Neural progenitor cell (in vitro differentiated cells): ENCODE measurements around the gene AJUBA. TPM values are rescaled to one million over a fixed set of nuclear protein-coding genes. Genes with fewer than 3 reads are reported as not detected.
"Not testable (repeated sequence)": the region's sequence is repeated elsewhere in the genome, so short reads cannot be mapped to it uniquely, and the experiment has no call there.

Experiments
- DNase-seq: peaks from one replicate; pipeline ENCODE4 v3.0.0-alpha.2; 2016; ENCODE audit warnings: low spot score
- H2AFZ ChIP-seq: fragments of 200-600 bp; sonication (generic); replicated peaks from 2 replicates; pipeline ENCODE4 v1.6.1; 2016; ENCODE audit warnings: antibody characterized with exemption
- H3F3A ChIP-seq: fragments of 200-600 bp; sonication (generic); 2 replicates; pipeline ENCODE4 v1.6.1; 2016; ENCODE audit warnings: antibody characterized with exemption, low read depth
- H3K27ac ChIP-seq: fragments of 200-600 bp; sonication (generic); 2 replicates; pipeline ENCODE4 v1.5.1; 2016; ENCODE audit warnings: mild to moderate bottlenecking
- H3K27me3 ChIP-seq: fragments of 200-600 bp; sonication (generic); 2 replicates; pipeline ENCODE4 v1.6.1; 2016; ENCODE audit warnings: mild to moderate bottlenecking, moderate library complexity
- H3K36me3 ChIP-seq: fragments of 200-600 bp; sonication (generic); 2 replicates; pipeline ENCODE4 v1.5.1; 2016
- H3K4me1 ChIP-seq: fragments of 200-600 bp; sonication (generic); 2 replicates; pipeline ENCODE4 v1.6.1; 2016; ENCODE audit warnings: mixed run types
- H3K4me2 ChIP-seq: fragments of 200-600 bp; sonication (generic); 2 replicates; pipeline ENCODE4 v1.6.1; 2016
- H3K4me3 ChIP-seq: fragments of 200-600 bp; sonication (generic); 2 replicates; pipeline ENCODE4 v1.5.1; 2016
- H3K79me2 ChIP-seq: fragments of 200-600 bp; sonication (generic); 2 replicates; pipeline ENCODE4 v1.6.1; 2016; ENCODE audit warnings: low read depth
- H3K9ac ChIP-seq: fragments of 200-600 bp; sonication (generic); 2 replicates; pipeline ENCODE4 v1.6.1; 2016
- H3K9me3 ChIP-seq: fragments of 200-600 bp; sonication (generic); 2 replicates; pipeline ENCODE4 v1.5.1; 2016; ENCODE audit warnings: low read depth
- H4K20me1 ChIP-seq: fragments of 200-600 bp; sonication (generic); 2 replicates; pipeline ENCODE4 v1.6.1; 2016; ENCODE audit warnings: low read depth
- H3K27ac Mint-ChIP-seq: 3 replicates; pipeline ENCODE4 v1.8.0; 2021; ENCODE audit warnings: mixed read lengths
- H3K27me3 Mint-ChIP-seq: 2 replicates; pipeline ENCODE4 v1.8.0; 2022; ENCODE audit warnings: low read depth, mild to moderate bottlenecking, inconsistent platforms, moderate library complexity, mixed read lengths; ENCODE audit not compliant: insufficient read depth
- H3K36me3 Mint-ChIP-seq: 3 replicates; pipeline ENCODE4 v1.8.0; 2021; ENCODE audit warnings: mixed read lengths
- H3K4me1 Mint-ChIP-seq: 3 replicates; pipeline ENCODE4 v1.8.0; 2021; ENCODE audit warnings: mixed read lengths
- H3K4me3 Mint-ChIP-seq: 3 replicates; pipeline ENCODE4 v1.8.0; 2021; ENCODE audit warnings: mild to moderate bottlenecking, moderate library complexity, mixed read lengths
- H3K9me3 Mint-ChIP-seq: 3 replicates; pipeline ENCODE4 v1.8.0; 2020; ENCODE audit warnings: mixed read lengths
- EZH2 ChIP-seq: fragments of 200-600 bp; sonication (generic); IDR thresholded peaks from 2 replicates; pipeline ENCODE4 v1.6.1; 2017; ENCODE audit warnings: antibody characterized with exemption, mild to moderate bottlenecking, moderate library complexity
- EZH2phosphoT487 ChIP-seq: fragments of 200-600 bp; sonication (generic); IDR thresholded peaks from 2 replicates; pipeline ENCODE4 v1.6.1; 2017; ENCODE audit warnings: antibody characterized with exemption
- total RNA-seq: library from RNA; depleted of rRNA; stranded (reverse); fragments of >200 nt; gene quantifications from 2 replicates; pipeline ENCODE4 v1.2.3, GENCODE V29; 2015; ENCODE audit warnings: low replicate concordance
- TF ChIP-seq, protein P1 (sequence below): fragments of 200-600 bp; sonication (generic); IDR thresholded peaks from 2 replicates; pipeline ENCODE4 v1.5.1; 2017; ENCODE audit warnings: antibody characterized with exemption, mild to moderate bottlenecking

The AJUBA gene
- total RNA-seq, 1 donor from 2014 or later: 99.6 TPM

DNA sequence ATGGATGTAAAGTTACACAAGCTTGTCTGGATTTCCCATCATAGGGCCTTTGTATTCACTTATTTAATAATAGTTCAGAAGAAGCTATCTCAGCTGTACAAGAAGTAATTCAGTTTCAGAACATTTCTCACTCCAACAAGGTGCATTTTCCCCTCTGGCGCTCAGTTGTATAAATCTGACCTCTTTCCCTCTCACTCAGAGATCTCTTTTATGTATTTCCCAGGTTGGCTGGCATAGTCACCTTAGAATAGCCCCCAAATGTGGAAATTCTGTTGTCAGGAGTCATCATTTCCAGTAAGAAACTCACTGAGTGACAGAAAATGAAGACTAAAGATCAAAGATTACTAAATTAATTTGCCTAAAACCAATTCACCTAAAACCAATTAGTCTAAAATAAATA, 11.2 kb downstream of the AJUBA start:
- Histone ChIP-seq H4K20me1 (peaks cover 40% of the 10 kb centered on the region), H3K79me2 (peaks cover 34% of the 10 kb centered on the region), H3K4me3 (no peak overlapping the region), H3F3A (peaks cover 91% of the 10 kb centered on the region), H3K27ac (no peak overlapping the region), H3K4me2 (no peak overlapping the region), H3K9me3 (no peaks in the 10 kb centered on the region), H3K27me3 (no peaks in the 10 kb centered on the region), H3K4me1 (peaks cover 14% of the 10 kb centered on the region), H3K9ac (no peak overlapping the region), H2AFZ (no peak overlapping the region), H3K36me3 (peaks cover 20% of the 10 kb centered on the region)
- H3K9me3 Mint-ChIP-seq: peaks cover 2% of the 10 kb centered on the region
- H3K36me3 Mint-ChIP-seq: peaks cover 42% of the 10 kb centered on the region
- TF ChIP-seq EZH2: no peak
- TF ChIP-seq, protein P1, sequence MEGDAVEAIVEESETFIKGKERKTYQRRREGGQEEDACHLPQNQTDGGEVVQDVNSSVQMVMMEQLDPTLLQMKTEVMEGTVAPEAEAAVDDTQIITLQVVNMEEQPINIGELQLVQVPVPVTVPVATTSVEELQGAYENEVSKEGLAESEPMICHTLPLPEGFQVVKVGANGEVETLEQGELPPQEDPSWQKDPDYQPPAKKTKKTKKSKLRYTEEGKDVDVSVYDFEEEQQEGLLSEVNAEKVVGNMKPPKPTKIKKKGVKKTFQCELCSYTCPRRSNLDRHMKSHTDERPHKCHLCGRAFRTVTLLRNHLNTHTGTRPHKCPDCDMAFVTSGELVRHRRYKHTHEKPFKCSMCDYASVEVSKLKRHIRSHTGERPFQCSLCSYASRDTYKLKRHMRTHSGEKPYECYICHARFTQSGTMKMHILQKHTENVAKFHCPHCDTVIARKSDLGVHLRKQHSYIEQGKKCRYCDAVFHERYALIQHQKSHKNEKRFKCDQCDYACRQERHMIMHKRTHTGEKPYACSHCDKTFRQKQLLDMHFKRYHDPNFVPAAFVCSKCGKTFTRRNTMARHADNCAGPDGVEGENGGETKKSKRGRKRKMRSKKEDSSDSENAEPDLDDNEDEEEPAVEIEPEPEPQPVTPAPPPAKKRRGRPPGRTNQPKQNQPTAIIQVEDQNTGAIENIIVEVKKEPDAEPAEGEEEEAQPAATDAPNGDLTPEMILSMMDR: no peak
- no peak for TF ChIP-seq EZH2phosphoT487
- H3K4me1 Mint-ChIP-seq: peaks cover 19% of the 10 kb centered on the region
- H3K4me3 Mint-ChIP-seq: no peak overlapping the region
- H3K27me3 Mint-ChIP-seq: peaks cover 9% of the 10 kb centered on the region
- no peak overlapping the region for H3K27ac Mint-ChIP-seq
- no peak for DNase-seq

DNA sequence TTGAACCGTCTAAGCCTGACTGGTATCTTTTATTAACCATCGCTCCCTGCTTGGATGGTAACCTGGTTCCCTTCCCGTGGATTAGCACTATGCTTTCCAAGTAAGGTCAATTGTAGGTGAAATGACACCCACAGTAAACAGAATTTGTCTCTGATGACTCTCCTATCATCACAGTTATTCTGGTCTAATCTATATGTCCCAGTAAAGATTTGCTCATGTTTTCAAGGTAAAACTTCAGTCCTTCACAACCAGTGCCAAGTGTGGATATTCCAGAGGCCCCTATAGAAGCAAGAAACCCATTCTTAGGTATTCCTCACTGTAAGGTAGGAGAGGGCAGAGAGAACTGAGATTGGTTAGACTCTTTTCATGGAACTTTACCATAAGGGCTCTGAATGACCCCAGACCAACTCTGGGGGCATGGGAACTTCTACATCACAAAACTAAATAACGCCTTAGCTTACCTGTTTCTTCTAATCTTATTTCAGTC, 15.5 kb downstream of the AJUBA start:
- Histone ChIP-seq H4K20me1 (no peaks in the 10 kb centered on the region), H3F3A (peaks cover 49% of the 10 kb centered on the region), H3K9ac (no peak overlapping the region), H3K4me3 (no peak overlapping the region), H3K36me3 (peaks cover 8% of the 10 kb centered on the region), H3K27ac (peak overlapping the region; percentile 18), H2AFZ (no peak overlapping the region), H3K4me2 (no peak overlapping the region), H3K79me2 (no peaks in the 10 kb centered on the region), H3K4me1 (no peaks in the 10 kb centered on the region), H3K9me3 (no peaks in the 10 kb centered on the region), H3K27me3 (no peaks in the 10 kb centered on the region)
- H3K27me3 Mint-ChIP-seq: no peaks in the 10 kb centered on the region
- TF ChIP-seq EZH2phosphoT487: no peak
- TF ChIP-seq, protein P1: no peak
- no peak for TF ChIP-seq EZH2
- H3K4me3 Mint-ChIP-seq: no peak overlapping the region
- H3K4me1 Mint-ChIP-seq: no peaks in the 10 kb centered on the region
- no peak for DNase-seq
- peak overlapping the region; percentile 57 for H3K27ac Mint-ChIP-seq
- H3K9me3 Mint-ChIP-seq: peaks cover 2% of the 10 kb centered on the region
- peaks cover 15% of the 10 kb centered on the region for H3K36me3 Mint-ChIP-seq

DNA sequence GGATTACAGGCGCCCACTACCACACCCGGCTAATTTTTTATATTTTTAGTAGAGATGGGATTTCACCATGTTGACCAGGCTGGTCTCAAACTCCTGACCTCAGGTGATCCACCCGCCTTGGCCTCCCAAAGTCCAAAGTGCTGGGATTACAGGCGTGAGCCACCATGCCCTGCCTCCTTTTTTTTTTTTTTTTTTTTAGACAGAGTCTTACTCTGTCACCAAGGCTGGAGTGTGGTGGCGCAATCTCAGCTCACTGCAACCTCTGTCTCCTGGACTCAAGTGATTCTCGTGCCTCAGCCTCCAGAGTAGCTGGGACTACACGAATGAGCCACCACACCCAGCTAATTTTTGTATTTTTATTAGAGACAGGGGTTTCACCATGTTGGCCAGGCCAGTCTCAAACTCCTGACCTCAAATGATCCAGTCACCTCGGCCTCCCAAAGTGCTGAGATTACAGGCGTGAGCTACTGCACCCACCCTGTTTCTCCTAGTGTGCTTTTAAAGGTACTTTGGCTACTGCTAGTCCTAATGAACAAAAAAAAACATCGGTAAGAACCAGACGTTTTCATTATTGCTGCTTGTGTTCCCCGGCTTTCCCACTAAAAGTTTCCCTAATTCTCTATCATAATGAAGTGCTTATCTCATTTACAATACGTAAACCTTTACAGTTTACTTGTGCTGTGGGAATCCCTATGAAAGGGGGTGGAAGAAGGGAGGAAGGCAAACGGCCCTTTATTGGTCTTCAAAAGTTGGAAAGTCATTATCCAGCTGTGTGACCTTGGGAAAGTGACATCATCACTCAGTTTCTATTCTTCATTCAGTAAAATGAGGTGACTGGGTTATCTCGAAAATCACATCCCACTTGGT, 16.2 kb downstream of the AJUBA start:
- H3K27me3 ChIP-seq, H3K36me3 ChIP-seq, H3K9me3 Mint-ChIP-seq, H3K4me3 Mint-ChIP-seq, H3K4me1 Mint-ChIP-seq, H4K20me1 ChIP-seq, H3K27me3 Mint-ChIP-seq, H3K79me2 ChIP-seq, H3K4me3 ChIP-seq, DNase-seq, H2AFZ ChIP-seq, H3K9ac ChIP-seq, H3K4me1 ChIP-seq, H3K4me2 ChIP-seq, H3K9me3 ChIP-seq, H3K27ac Mint-ChIP-seq: not testable (repeated sequence)
- H3F3A ChIP-seq: peaks cover 43% of the 10 kb centered on the region
- peak overlapping the region; percentile 18 for H3K27ac ChIP-seq
- H3K36me3 Mint-ChIP-seq: peaks cover 14% of the 10 kb centered on the region

DNA sequence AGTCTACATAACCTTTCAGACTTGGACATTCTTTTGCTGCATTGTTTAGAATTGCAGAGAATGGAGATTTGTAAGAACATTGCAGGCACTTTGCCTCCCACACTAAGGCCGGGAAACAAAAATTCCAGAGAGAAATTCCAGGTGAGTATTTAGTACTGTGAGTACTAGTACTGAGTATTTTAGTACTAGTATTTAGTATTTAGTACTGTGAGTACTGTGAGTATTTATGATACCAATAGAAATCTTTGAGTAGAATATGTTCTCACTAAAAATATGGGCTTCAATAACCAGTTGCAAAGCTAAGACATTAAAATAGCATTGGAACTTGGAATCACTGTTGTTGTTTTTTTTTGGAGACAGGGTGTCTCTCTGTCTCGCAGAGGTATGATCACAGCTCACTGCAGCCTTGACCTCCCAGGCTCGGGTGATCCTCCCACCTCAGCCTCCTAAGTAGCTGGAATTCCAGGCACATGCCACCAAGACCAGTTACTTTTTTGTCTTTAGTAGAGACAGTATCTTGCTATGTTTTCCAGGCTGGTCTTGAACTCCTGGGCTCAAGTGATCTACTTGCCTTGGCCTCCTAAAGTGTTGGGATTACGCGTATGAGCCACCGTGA, 20.2 kb downstream of the AJUBA start:
- H3K27ac ChIP-seq: no peak overlapping the region
- no peaks in the 10 kb centered on the region for H3K36me3 ChIP-seq
- no peak overlapping the region for H3K4me3 ChIP-seq
- Mint-ChIP-seq H3K27ac (no peak overlapping the region), H3K36me3 (peaks cover 3% of the 10 kb centered on the region), H3K4me3 (no peak overlapping the region), H3K4me1 (no peaks in the 10 kb centered on the region), H3K9me3 (no peaks in the 10 kb centered on the region), H3K27me3 (no peaks in the 10 kb centered on the region)
- no peaks in the 10 kb centered on the region for H3K27me3 ChIP-seq
- no peaks in the 10 kb centered on the region for H3K9me3 ChIP-seq
- no peaks in the 10 kb centered on the region for H3K79me2 ChIP-seq
- no peak for TF ChIP-seq EZH2phosphoT487
- DNase-seq: no peak
- no peaks in the 10 kb centered on the region for H4K20me1 ChIP-seq
- no peak overlapping the region for H3K9ac ChIP-seq
- H3K4me1 ChIP-seq: no peaks in the 10 kb centered on the region
- H3F3A ChIP-seq: peaks cover 10% of the 10 kb centered on the region
- H2AFZ ChIP-seq: no peak overlapping the region
- H3K4me2 ChIP-seq: no peak overlapping the region
